HFFc6 (cell line): Measurements from ENCODE around the gene LRRC8D. TPM values are rescaled to one million over a fixed set of nuclear protein-coding genes. Genes with fewer than 3 reads are reported as not detected.
"Not testable (repeated sequence)": the region's sequence is repeated elsewhere in the genome, so short reads cannot be mapped to it uniquely, and the experiment has no call there.

Experiments
- DNase-seq: peaks from one replicate; pipeline ENCODE4 v3.0.0-alpha.2; 2018
- H3K27ac Mint-ChIP-seq: 2 replicates; pipeline ENCODE4 v1.8.0; 2020; ENCODE audit warnings: mild to moderate bottlenecking, mixed read lengths
- H3K27me3 Mint-ChIP-seq: 2 replicates; pipeline ENCODE4 v1.8.0; 2021; ENCODE audit warnings: mild to moderate bottlenecking, moderate library complexity, mixed read lengths; ENCODE audit not compliant: insufficient read depth
- H3K36me3 Mint-ChIP-seq: 2 replicates; pipeline ENCODE4 v1.8.0; 2021; ENCODE audit warnings: low read depth, mixed read lengths
- H3K4me1 Mint-ChIP-seq: 2 replicates; pipeline ENCODE4 v1.8.0; 2020; ENCODE audit warnings: low read depth, mixed read lengths
- H3K4me3 Mint-ChIP-seq: 2 replicates; pipeline ENCODE4 v1.8.0; 2020; ENCODE audit warnings: mild to moderate bottlenecking, moderate library complexity, mixed read lengths
- H3K9me3 Mint-ChIP-seq: 2 replicates; pipeline ENCODE4 v1.8.0; 2020; ENCODE audit warnings: mild to moderate bottlenecking, mixed read lengths
- long read RNA-seq: library from polyadenylated mRNA; unstranded; transcript quantifications from one replicate; pipeline ENCODE4 v2.0.0, GENCODE V29; 2019
- total RNA-seq, 6 experiments: library from RNA; stranded (reverse); fragmentation: NEBNext Ultra II Directional; extraction: Animal tissue kit (Norgen Biotek cat#: 25700); gene quantifications; 2 replicates in 1 of 6; 3 replicates in 5 of 6; pipeline ENCODE4 v1.2.3, GENCODE V29; 2021
- TF ChIP-seq, protein P1 (sequence below): fragments of 200-600 bp; sonication (generic); IDR thresholded peaks from 2 replicates; pipeline ENCODE4 v1.5.0; 2021; ENCODE audit warnings: antibody characterized with exemption, mild to moderate bottlenecking

The LRRC8D gene
- total RNA-seq = 10 to 100 TPM; 33.5 to 46.7 (median 41.8) TPM
- long read RNA-seq, transcript LRRC8D-206 (2 exons, 922 nt) = major isoform, 7 of 15 reads
- long read RNA-seq, partial matches to known transcripts = 1 of 15 reads
- long read RNA-seq, other reads (novel, unspliced or antisense) = 3 of 15 reads

DNA sequence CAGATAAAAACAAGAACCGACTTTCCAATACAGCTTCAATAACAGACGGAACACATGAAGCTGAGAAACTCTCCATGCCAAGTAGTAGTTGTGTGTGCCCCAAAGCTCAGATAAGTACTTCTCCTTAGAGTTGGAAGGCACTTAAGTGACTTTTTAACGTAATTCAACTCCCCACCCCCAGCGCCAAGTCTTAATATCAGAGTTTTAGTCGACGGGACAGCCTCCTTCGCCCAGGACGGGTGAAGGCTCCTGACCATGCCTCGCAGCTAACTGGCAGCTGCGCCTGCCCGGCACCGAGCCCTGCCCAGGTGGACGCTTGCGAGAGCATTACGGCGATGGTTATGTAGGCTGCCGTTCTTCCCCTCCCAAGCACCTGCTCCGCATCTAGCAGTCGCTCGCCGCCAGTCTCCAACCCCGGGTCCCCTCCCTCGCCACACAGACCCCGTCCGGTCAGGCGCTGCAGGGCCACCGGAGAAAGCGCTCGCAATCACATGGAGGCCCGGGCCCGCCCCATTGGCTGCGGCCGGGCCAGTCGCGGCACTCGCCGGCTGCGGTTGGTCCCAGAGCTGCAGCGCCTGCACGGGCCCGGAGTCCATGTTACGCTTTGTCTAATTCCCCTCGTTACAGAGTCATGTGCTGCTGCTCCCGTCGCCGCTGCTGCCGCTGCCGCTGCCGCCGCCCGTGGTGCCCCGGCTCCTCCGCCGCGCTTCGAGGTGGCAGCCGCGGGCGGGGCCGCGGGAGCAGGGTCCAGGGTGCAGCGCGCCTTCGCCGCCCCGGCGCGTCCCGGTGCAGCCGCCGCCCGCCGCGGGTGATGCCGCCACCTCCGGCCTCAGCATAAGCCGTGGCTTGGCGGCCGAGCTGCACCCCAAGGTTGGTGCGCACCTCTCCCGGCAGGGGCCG, at the start of gene LRRC8D:
LRRC8D (plus strand) TSS at position 611 of the 900 bp plus-strand sequence. CDS start 112,037 bp downstream, outside the sequence.
- H3K4me1 Mint-ChIP-seq = peaks cover 28% of the 10 kb centered on the region
- TF ChIP-seq, protein P1, sequence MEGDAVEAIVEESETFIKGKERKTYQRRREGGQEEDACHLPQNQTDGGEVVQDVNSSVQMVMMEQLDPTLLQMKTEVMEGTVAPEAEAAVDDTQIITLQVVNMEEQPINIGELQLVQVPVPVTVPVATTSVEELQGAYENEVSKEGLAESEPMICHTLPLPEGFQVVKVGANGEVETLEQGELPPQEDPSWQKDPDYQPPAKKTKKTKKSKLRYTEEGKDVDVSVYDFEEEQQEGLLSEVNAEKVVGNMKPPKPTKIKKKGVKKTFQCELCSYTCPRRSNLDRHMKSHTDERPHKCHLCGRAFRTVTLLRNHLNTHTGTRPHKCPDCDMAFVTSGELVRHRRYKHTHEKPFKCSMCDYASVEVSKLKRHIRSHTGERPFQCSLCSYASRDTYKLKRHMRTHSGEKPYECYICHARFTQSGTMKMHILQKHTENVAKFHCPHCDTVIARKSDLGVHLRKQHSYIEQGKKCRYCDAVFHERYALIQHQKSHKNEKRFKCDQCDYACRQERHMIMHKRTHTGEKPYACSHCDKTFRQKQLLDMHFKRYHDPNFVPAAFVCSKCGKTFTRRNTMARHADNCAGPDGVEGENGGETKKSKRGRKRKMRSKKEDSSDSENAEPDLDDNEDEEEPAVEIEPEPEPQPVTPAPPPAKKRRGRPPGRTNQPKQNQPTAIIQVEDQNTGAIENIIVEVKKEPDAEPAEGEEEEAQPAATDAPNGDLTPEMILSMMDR = no peak
- peak within 1 kb of the TSS; percentile 67; the same call in 1 of the 2 replicates for H3K27ac Mint-ChIP-seq
- no peaks in the 10 kb centered on the region for H3K9me3 Mint-ChIP-seq
- H3K27me3 Mint-ChIP-seq = peaks cover 5% of the 10 kb centered on the region
- peak within 1 kb of the TSS; percentile 84 for H3K4me3 Mint-ChIP-seq
- H3K36me3 Mint-ChIP-seq = no peaks in the 10 kb centered on the region
- peak; percentile 53 for DNase-seq

DNA sequence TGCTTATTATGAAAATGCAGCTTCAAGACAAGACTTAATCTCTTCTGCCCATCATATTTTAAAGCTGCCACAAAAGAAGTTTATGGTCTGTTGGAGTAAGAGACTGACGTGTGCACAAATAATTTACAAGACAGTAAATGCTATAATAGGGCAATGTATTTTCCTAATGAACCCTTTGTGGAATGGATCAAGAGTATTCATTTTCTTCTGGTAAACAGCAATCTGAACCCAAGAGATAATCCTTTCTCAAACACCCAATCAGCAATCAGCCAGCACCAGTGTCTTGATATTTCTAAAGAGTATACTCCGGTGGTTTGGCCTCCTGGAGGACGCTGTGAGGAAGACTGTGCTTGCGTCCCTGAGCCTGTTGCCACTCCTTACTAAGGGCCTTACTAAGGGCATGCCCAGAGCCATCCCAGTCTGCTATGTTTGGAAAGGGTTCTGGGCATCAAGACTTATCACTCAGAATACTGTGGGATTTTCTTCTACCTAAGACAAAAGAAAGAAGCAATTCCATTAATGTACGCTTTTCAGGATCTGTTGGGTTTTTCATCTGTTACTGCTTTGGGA, 48.8 kb upstream of the LRRC8D start:
- TF ChIP-seq, protein P1 = no peak
- Mint-ChIP-seq H3K4me1 (no peaks in the 10 kb centered on the region), H3K9me3 (no peaks in the 10 kb centered on the region), H3K36me3 (no peaks in the 10 kb centered on the region), H3K27ac (no peak overlapping the region), H3K27me3 (peaks cover 16% of the 10 kb centered on the region), H3K4me3 (no peak overlapping the region)
- DNase-seq = no peak

DNA sequence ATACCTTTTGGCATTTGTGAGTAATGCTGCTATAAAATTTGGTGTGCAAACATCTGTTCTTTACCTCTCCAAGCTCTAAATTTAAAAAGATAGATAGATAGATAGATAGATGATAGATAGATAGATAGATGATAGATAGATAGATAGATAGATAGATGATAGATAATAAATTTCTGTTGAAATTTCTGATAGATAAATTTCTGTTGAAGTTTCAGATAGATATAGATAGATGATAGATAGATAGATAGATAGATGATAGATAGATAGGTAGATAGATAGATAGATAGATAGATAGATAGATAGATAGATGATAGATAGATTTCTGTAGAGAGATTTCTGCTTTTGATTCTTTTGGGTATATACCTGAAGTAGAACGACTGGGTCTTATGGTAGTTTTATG, 44.7 kb upstream of the LRRC8D start:
- not testable (repeated sequence) for H3K36me3 Mint-ChIP-seq, H3K9me3 Mint-ChIP-seq, H3K27ac Mint-ChIP-seq, DNase-seq, H3K4me3 Mint-ChIP-seq, H3K4me1 Mint-ChIP-seq
- H3K27me3 Mint-ChIP-seq = peaks cover 13% of the 10 kb centered on the region

DNA sequence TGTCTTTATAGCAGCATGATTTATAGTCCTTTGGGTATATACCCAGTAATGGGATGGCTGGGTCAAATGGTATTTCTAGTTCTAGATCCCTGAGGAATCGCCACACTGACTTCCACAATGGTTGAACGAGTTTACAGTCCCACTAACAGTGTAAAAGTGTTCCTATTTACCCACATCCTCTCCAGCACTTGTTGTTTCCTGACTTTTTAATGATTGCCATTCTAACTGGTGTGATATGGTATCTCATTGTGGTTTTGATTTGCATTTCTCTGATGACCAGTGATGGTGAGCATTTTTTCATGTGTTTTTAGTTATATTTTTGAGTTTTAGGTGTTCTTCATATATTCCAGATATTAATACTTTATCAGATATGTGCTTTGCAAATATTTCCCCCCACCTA, 43.6 kb upstream of the LRRC8D start:
- H3K27ac Mint-ChIP-seq, H3K36me3 Mint-ChIP-seq, H3K4me1 Mint-ChIP-seq, DNase-seq, H3K9me3 Mint-ChIP-seq, H3K4me3 Mint-ChIP-seq: not testable (repeated sequence)
- H3K27me3 Mint-ChIP-seq = peaks cover 16% of the 10 kb centered on the region

DNA sequence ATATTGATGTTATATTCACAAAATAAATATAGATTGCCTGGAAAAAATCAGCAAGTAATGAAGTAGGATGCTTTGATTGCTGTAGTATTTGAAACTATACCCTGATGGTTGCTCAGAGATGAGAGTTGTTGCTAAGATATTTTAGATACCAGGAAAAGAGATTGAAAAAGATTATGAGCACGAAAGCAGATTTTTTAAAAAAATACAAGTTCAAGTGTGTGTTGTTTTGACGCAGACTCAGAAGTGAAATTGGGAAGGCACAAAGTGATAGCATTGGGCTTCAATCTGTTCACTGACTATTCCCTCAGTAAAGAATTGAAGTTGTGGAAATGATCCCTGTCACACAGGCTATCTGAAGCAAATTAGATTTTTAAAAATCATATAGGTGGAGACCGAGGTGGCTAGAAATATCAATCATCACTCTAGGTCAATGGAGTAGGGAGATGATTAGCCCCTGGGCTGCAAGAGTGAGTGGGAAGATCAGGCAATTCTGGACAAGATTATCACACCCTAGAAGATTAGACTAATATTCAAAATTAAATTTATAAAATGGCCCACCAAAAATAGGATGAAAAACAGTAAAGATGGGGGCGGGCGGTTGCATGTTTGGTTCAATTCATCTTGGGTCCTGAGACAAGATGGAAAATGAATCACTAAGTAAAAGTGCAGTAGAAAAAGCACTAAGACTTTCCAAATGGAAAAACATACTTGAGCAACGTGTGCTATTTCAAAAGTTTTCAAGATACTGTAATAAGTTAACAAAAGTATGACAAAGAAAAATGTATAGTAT, 41.5 kb upstream of the LRRC8D start:
- no peak overlapping the region for H3K4me3 Mint-ChIP-seq
- no peaks in the 10 kb centered on the region for H3K36me3 Mint-ChIP-seq
- no peak for DNase-seq
- TF ChIP-seq, protein P1 = no peak
- H3K4me1 Mint-ChIP-seq = peaks cover 6% of the 10 kb centered on the region; the same call in 1 of the 2 replicates
- H3K27ac Mint-ChIP-seq = no peak overlapping the region
- peaks cover 18% of the 10 kb centered on the region for H3K27me3 Mint-ChIP-seq
- H3K9me3 Mint-ChIP-seq = no peaks in the 10 kb centered on the region

DNA sequence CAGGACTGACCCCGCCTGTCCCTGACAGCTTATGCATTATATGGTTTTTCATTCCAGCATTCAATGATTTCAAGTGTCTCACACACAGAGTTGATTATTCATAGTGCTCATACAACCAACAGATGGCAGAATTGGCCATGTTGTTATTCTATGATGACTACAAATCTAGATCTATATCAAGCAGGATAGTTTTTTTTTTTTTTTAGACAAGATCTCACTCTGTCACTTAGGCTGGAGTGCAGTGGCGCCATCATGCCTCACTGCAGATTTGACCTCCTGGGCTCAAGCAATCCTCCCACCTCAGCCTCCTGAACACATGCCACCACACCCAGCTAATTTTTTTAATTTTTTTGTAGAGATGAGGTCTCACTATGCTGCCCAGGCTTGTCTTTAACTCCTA, 40.1 kb upstream of the LRRC8D start:
- no peak overlapping the region for H3K27ac Mint-ChIP-seq
- no peaks in the 10 kb centered on the region for H3K36me3 Mint-ChIP-seq
- TF ChIP-seq, protein P1 = peak; percentile 75
- peaks cover 22% of the 10 kb centered on the region for H3K27me3 Mint-ChIP-seq
- H3K4me1 Mint-ChIP-seq = peaks cover 6% of the 10 kb centered on the region; the same call in 1 of the 2 replicates
- H3K9me3 Mint-ChIP-seq = no peaks in the 10 kb centered on the region
- H3K4me3 Mint-ChIP-seq = no peak overlapping the region
- DNase-seq = peak; percentile 72
